ENCODE data around the gene SLC45A3.
A peak's percentile ranks its signal among the peaks of the same experiment; 100 is the strongest.

SLC45A3 gene

DNA sequence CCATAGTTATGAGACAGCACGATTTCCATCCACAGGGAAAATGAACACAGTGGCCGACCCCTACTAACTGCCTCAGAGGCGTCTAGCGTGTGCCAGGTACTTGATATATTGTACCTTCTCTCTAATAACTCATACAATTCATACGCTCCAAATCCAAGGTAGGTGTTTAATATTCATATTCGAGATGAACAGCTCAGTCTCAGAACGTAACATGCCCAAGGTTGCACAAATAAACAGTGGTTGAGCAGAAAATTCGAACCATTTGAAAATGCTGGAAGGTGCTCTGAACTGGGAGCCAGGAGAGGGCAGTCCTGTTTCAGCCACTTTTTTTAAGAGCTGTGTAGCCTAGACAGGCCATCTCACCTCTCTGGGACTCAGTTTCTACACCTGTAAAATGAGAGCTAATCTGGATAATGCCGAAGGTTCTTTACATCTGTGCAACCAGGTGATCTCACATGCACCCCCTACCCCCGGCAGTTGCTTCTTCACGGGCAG, 7.9 kb downstream of the SLC45A3 start:
- Histone ChIP-seq H3K4me3 (no peak overlapping the region), H4K20me1 (no peaks in the 10 kb centered on the region; the same call in 1 of the 2 replicates), H3K27ac (no peak overlapping the region), H3K4me1 (peaks cover 58% of the 10 kb centered on the region), H3K36me3 (no peaks in the 10 kb centered on the region), H3K27me3 (no peaks in the 10 kb centered on the region), H3K9me3 (no peaks in the 10 kb centered on the region), H3K4me2 (peak overlapping the region; percentile 28; the same call in 1 of the 2 replicates), H3K9ac (no peak overlapping the region)
- no peak for TF ChIP-seq Cebpa-rat (IDR thresholded peaks at IDR 0.05)

- Histone ChIP-seq H3K36me3 (no peaks in the 10 kb centered on the region), H3K27ac (no peak overlapping the region), H3K4me1 (peaks cover 63% of the 10 kb centered on the region), H3K9ac (no peak overlapping the region), H3K9me3 (no peaks in the 10 kb centered on the region), H3K27me3 (no peaks in the 10 kb centered on the region), H3K4me2 (peak overlapping the region; percentile 58; the same call in 1 of the 2 replicates), H3K4me3 (no peak overlapping the region), H4K20me1 (no peaks in the 10 kb centered on the region; the same call in 1 of the 2 replicates)
- no peak for TF ChIP-seq Cebpa-rat (IDR thresholded peaks at IDR 0.05)
Observed at GRCh38 chr1:205670611-205671430, 9.5 kb downstream of the SLC45A3 start.

GRCh38 chr1:205670150-205670446, 10.2 kb downstream of the SLC45A3 start:
- TF ChIP-seq Cebpa-rat (IDR thresholded peaks at IDR 0.05), result no peak
- peaks cover 70% of the 10 kb centered on the region for H3K4me1 ChIP-seq
- H3K27me3 ChIP-seq, result no peaks in the 10 kb centered on the region
- H3K4me2 ChIP-seq, result peak overlapping the region; percentile 58; the same call in 1 of the 2 replicates
- H4K20me1 ChIP-seq, result no peaks in the 10 kb centered on the region
- no peak overlapping the region for H3K27ac ChIP-seq
- no peaks in the 10 kb centered on the region for H3K9me3 ChIP-seq
- H3K4me3 ChIP-seq, result no peak overlapping the region
- H3K9ac ChIP-seq, result no peak overlapping the region
- no peaks in the 10 kb centered on the region for H3K36me3 ChIP-seq

DNA sequence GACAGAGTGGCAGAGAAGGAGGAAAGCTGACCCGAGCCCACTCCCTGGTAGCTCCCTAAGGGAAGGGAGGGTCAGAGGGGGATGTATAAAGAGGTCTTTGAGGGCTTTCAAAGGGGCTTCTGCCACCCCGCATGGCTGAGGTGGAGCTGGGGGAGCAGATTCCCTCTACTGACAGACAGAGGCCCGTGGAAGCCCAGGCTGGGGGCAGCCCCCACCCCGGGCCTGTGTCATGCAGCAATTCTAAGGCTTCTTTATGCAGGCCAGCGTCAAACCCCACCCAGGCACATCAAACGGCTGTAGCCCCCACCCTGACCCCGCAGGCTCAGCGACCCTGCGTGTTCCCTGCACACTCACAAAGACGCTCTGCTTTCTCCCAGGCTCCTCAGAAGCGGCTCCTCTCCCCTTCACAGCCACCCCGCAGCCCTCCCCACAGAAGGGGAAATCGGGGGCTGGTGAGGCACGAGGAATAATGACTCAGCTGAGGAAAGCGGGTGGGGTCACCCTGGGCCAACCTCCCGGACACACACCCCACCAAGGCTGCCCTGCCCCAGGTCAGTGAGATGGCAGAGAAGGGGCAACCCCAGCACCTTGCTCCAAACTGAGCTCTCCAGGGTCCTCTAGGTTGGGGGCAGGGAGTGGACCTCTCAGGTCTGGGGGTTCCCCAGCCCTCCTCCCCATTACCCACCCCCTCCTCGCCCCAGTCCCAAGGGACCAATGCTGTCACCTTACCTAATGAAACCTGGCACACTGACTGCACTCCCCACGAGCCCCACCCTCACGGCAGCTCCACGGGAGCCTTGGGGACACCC, 10.8 kb downstream of the SLC45A3 start:
- Histone ChIP-seq H3K4me3 (no peak overlapping the region), H3K27me3 (no peaks in the 10 kb centered on the region), H3K9ac (no peak overlapping the region), H3K36me3 (no peaks in the 10 kb centered on the region), H3K27ac (peak overlapping the region; percentile 47), H3K9me3 (no peaks in the 10 kb centered on the region), H3K4me1 (peaks cover 75% of the 10 kb centered on the region), H4K20me1 (no peaks in the 10 kb centered on the region), H3K4me2 (peak overlapping the region; percentile 58)
- TF ChIP-seq Cebpa-rat (IDR thresholded peaks at IDR 0.05), result no peak

DNA sequence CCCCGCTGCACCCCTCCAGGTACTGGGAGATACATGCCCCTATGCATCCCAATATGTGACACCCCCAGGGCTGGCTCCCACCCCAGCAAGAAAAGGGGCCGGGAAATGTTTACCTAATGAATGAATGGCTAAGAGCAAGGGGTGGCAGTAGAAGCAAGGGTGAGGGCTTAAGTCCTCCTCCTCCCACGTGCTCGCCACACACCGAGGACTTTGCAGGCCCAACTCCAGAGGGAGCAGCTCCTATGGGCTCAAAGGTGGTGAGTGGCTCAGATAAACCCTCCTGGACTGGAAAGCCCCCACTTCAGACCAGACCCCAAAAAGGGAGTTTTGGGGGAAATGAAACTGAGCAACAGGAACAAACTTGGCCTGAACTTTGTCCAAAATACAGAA, 11.4 kb downstream of the SLC45A3 start:
- Histone ChIP-seq H3K27me3 (no peaks in the 10 kb centered on the region), H3K4me1 (peaks cover 81% of the 10 kb centered on the region), H3K36me3 (no peaks in the 10 kb centered on the region), H3K9ac (no peak overlapping the region), H3K4me3 (no peak overlapping the region), H3K4me2 (peak overlapping the region; percentile 58), H3K9me3 (no peaks in the 10 kb centered on the region), H3K27ac (peak overlapping the region; percentile 47), H4K20me1 (no peaks in the 10 kb centered on the region)
- TF ChIP-seq Cebpa-rat (IDR thresholded peaks at IDR 0.05), result no peak

GRCh38 chr1:205667909-205668643, 12.2 kb downstream of the SLC45A3 start:
- Histone ChIP-seq H3K36me3 (peaks cover 5% of the 10 kb centered on the region; the same call in 1 of the 2 replicates), H3K9ac (no peak overlapping the region), H3K9me3 (no peaks in the 10 kb centered on the region), H3K27ac (no peak overlapping the region), H3K4me2 (peak overlapping the region; percentile 58), H4K20me1 (no peaks in the 10 kb centered on the region), H3K4me3 (no peak overlapping the region), H3K4me1 (peaks cover 90% of the 10 kb centered on the region), H3K27me3 (no peaks in the 10 kb centered on the region)
- no peak for TF ChIP-seq Cebpa-rat (IDR thresholded peaks at IDR 0.05)

DNA sequence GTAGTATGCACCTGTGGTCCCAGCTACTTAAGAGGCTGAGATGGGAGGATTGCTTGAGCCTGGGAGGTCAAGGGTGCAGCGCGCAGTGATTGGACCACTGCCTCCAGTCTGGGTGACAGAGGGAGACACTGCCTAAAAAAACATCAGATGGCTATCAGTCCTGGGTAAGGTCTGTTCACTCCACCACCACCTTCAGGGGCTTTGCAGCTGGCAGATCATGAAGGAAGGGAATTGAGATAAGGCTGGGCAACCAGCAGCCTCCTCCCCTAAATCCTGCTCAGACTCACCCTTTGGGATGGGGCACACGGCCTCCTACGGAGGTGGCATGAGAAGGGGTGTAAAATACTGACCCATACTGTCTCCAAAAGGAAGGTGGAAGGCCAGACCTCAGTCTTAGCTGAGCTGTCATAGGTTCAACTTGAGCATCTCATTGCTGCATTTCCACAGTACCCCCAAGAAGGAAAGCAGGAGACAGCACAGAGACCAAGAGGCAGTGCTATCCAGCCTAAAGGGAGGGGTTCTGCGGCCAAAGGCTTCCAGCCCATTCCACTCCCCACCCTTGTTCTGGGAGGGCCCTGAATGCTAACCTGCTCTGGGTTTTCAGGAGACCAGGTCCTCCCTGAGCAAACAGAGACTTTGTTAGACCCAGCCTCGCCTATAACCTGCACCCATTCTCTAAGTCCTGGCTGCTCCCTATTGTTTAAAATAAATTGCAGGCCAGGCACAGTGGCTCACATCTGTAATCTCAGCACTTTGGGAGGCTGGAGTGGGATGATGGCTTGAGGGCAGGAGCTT, 13.7 kb downstream of the SLC45A3 start:
- H3K4me2 ChIP-seq, result peak overlapping the region; percentile 81
- H3K27ac ChIP-seq, result 0 out of 2 replicates have a peak overlapping the region, but pooled peaks have one; percentile 74
- TF ChIP-seq Cebpa-rat (IDR thresholded peaks at IDR 0.05), result no peak
- peaks cover 9% of the 10 kb centered on the region; the same call in 1 of the 2 replicates for H3K36me3 ChIP-seq
- no peaks in the 10 kb centered on the region for H3K9me3 ChIP-seq
- H4K20me1 ChIP-seq, result no peaks in the 10 kb centered on the region
- H3K4me3 ChIP-seq, result no peak overlapping the region
- H3K9ac ChIP-seq, result no peak overlapping the region; the same call in 1 of the 2 replicates
- peaks cover 97% of the 10 kb centered on the region for H3K4me1 ChIP-seq
- no peaks in the 10 kb centered on the region for H3K27me3 ChIP-seq

DNA sequence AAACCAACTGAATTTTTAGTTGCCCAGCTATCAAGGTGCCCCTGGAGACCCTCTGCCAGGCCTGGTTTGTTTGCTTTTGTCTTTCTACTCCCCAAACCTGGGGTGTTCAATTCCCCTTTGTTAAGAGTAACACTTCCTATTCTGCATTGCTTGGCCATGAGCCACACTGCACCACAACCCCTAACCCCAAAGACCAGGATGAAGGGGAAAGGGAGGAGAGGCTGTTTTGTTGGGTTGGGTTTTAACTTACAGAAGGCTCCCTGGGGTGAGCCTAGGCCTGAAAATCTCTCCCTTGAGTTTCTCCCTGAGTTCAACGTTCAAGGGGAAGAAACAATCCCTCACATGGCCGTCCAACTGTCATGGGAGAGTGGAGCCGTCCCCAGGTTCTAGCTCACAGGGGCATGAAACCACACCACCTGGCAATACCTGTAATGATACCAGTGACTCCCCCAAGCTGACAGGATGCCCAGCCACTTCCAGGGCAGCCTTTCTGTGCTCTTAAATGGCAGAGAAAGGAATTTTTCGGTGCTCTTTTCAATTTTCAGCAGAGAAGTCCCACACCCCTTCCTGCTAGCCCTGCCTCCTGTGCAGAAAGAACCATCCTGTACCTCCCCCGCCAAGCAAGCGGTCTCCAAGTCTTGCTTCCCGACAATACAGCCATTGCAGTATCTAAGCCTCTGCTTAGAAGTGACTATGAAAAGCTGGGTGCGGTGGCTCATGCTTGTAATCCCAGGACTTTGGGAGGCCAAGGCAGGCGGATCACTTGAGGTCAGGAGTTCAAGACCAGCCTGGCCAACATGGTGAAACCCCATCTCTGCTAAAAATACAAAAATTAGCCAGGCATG, 14.9 kb downstream of the SLC45A3 start:
- TF ChIP-seq Cebpa-rat (IDR thresholded peaks at IDR 0.05), result no peak
- Histone ChIP-seq H3K27me3 (no peaks in the 10 kb centered on the region), H3K4me3 (no peak overlapping the region), H3K4me2 (peak overlapping the region; percentile 81), H3K4me1 (peaks cover 94% of the 10 kb centered on the region), H3K27ac (peak overlapping the region; percentile 74), H3K36me3 (peaks cover 9% of the 10 kb centered on the region; the same call in 1 of the 2 replicates), H3K9me3 (no peaks in the 10 kb centered on the region), H4K20me1 (no peaks in the 10 kb centered on the region), H3K9ac (peak overlapping the region; percentile 56)
